H9 (cell line): ENCODE results near the gene MEMO1. TPM values are rescaled to one million over a fixed set of nuclear protein-coding genes. Genes with fewer than 3 reads are reported as not detected.
"Not testable (repeated sequence)": the region's sequence is repeated elsewhere in the genome, so short reads cannot be mapped to it uniquely, and the experiment has no call there.

Source experiments
- DNase-seq: peaks from one replicate; pipeline ENCODE4 v3.0.0-alpha.2; 2017
- H2AFZ ChIP-seq: one replicate; pipeline ENCODE4 v1.6.1; 2013; ENCODE audit warnings: mild to moderate bottlenecking, low read length, control low read depth, moderate library complexity
- H2AK5ac ChIP-seq: 2 replicates; pipeline ENCODE4 v1.6.1; 2013; ENCODE audit warnings: low read length, control low read depth, mixed read lengths; ENCODE audit not compliant: insufficient read length
- H2BK120ac ChIP-seq: one replicate; pipeline ENCODE4 v1.6.1; 2013; ENCODE audit warnings: low read depth, mild to moderate bottlenecking, low read length, control low read depth, inconsistent platforms; ENCODE audit not compliant: poor library complexity, severe bottlenecking
- H2BK12ac ChIP-seq: 2 replicates; pipeline ENCODE4 v1.6.1; 2013; ENCODE audit warnings: low read length, control low read depth, mixed read lengths, low read depth; ENCODE audit not compliant: insufficient read length
- H2BK15ac ChIP-seq: 2 replicates; pipeline ENCODE4 v1.6.1; 2013; ENCODE audit warnings: low read depth, low read length, control low read depth
- H2BK20ac ChIP-seq: one replicate; pipeline ENCODE4 v1.6.1; 2013; ENCODE audit warnings: low read depth, mild to moderate bottlenecking, low read length, control low read depth, inconsistent platforms; ENCODE audit not compliant: poor library complexity, severe bottlenecking
- H2BK5ac ChIP-seq: 2 replicates; pipeline ENCODE4 v1.6.1; 2013; ENCODE audit warnings: low read length, control low read depth, mixed read lengths; ENCODE audit not compliant: insufficient read length
- H3K14ac ChIP-seq: 2 replicates; pipeline ENCODE4 v1.6.1; 2013; ENCODE audit warnings: low read length, control low read depth; ENCODE audit not compliant: insufficient read depth
- H3K18ac ChIP-seq: 2 replicates; pipeline ENCODE4 v1.6.1; 2013; ENCODE audit warnings: low read depth, mild to moderate bottlenecking, mixed read lengths, low read length, control low read depth; ENCODE audit not compliant: insufficient read length
- H3K23ac ChIP-seq: 2 replicates; pipeline ENCODE4 v1.6.1; 2013; ENCODE audit warnings: low read length, control low read depth, mixed read lengths, low read depth; ENCODE audit not compliant: insufficient read length
- H3K23me2 ChIP-seq: 2 replicates; pipeline ENCODE4 v1.6.1; 2013; ENCODE audit warnings: low read depth, mild to moderate bottlenecking, mixed read lengths, low read length, control low read depth; ENCODE audit not compliant: insufficient read length, poor library complexity, severe bottlenecking
- H3K27ac ChIP-seq: 2 replicates; pipeline ENCODE4 v1.5.1; 2013; ENCODE audit warnings: low read length, control low read depth, mixed read lengths, low read depth; ENCODE audit not compliant: insufficient read length
- H3K27me3 ChIP-seq: 2 replicates; pipeline ENCODE4 v1.6.1; 2013; ENCODE audit warnings: low read length, control low read depth, inconsistent platforms; ENCODE audit not compliant: insufficient read depth
- H3K4ac ChIP-seq: 2 replicates; pipeline ENCODE4 v1.6.1; 2013; ENCODE audit warnings: low read depth, mild to moderate bottlenecking, control low read depth, inconsistent platforms, low read length, moderate library complexity
- H3K4me1 ChIP-seq: 2 replicates; pipeline ENCODE4 v1.6.1; 2013; ENCODE audit warnings: low read length, control low read depth, inconsistent platforms; ENCODE audit not compliant: insufficient read depth
- H3K4me2 ChIP-seq: 2 replicates; pipeline ENCODE4 v1.6.1; 2013; ENCODE audit warnings: low read length, control low read depth, mixed read lengths; ENCODE audit not compliant: insufficient read length, insufficient read depth
- H3K56ac ChIP-seq: 2 replicates; pipeline ENCODE4 v1.6.1; 2013; ENCODE audit warnings: low read depth, mild to moderate bottlenecking, mixed read lengths, low read length, control low read depth; ENCODE audit not compliant: insufficient read length
- H3K79me1 ChIP-seq: 2 replicates; pipeline ENCODE4 v1.6.1; 2013; ENCODE audit warnings: low read depth, mild to moderate bottlenecking, moderate library complexity, low read length, control low read depth, inconsistent platforms; ENCODE audit not compliant: insufficient read depth, poor library complexity, severe bottlenecking
- H3K79me2 ChIP-seq: 2 replicates; pipeline ENCODE4 v1.6.1; 2013; ENCODE audit warnings: low read length, control low read depth, inconsistent platforms; ENCODE audit not compliant: insufficient read depth
- H3K9ac ChIP-seq: 2 replicates; pipeline ENCODE4 v1.6.1; 2013; ENCODE audit warnings: low read length, control low read depth, mixed read lengths; ENCODE audit not compliant: insufficient read length; ENCODE audit errors: extremely low read depth
- H3K9me3 ChIP-seq: one replicate; pipeline ENCODE4 v1.6.1; 2013; ENCODE audit warnings: low read depth, low read length, inconsistent platforms; ENCODE audit not compliant: control insufficient read depth
- H3T11ph ChIP-seq: one replicate; pipeline ENCODE4 v1.6.1; 2013; ENCODE audit warnings: mild to moderate bottlenecking, low read length, control low read depth, inconsistent platforms
- H4K20me1 ChIP-seq: one replicate; pipeline ENCODE4 v1.6.1; 2013; ENCODE audit not compliant: control insufficient read depth, insufficient read length, insufficient read depth
- H4K5ac ChIP-seq: 2 replicates; pipeline ENCODE4 v1.6.1; 2013; ENCODE audit warnings: low read depth, mild to moderate bottlenecking, mixed read lengths, low read length, control low read depth; ENCODE audit not compliant: insufficient read length
- H4K8ac ChIP-seq: replicated peaks from 2 replicates; pipeline ENCODE4 v1.6.1; 2013; ENCODE audit warnings: low read length, control low read depth, mixed read lengths, low read depth; ENCODE audit not compliant: insufficient read length
- H4K91ac ChIP-seq: 2 replicates; pipeline ENCODE4 v1.6.1; 2013; ENCODE audit warnings: low read depth, mild to moderate bottlenecking, moderate library complexity, mixed read lengths, low read length, control low read depth; ENCODE audit not compliant: insufficient read length
- H3K27ac Mint-ChIP-seq, 3 experiments: 2 replicates in 2 of 3; 3 replicates in 1 of 3; pipeline ENCODE4 v1.8.0; 2020 to 2021; ENCODE audit warnings: mixed read lengths in 3 of 3, mild to moderate bottlenecking in 1 of 3, moderate library complexity in 1 of 3
- H3K27me3 Mint-ChIP-seq: 2 replicates; pipeline ENCODE4 v1.8.0; 2021; ENCODE audit warnings: low read depth, mild to moderate bottlenecking, moderate library complexity, mixed read lengths
- H3K36me3 Mint-ChIP-seq, 3 experiments: 2 replicates in 2 of 3; 3 replicates in 1 of 3; pipeline ENCODE4 v1.8.0; 2020 to 2021; ENCODE audit warnings: low read depth in 3 of 3, mixed read lengths in 3 of 3; ENCODE audit not compliant: insufficient read depth in 1 of 3
- H3K4me1 Mint-ChIP-seq, 2 experiments: 2 replicates each; pipeline ENCODE4 v1.8.0; 2020; ENCODE audit warnings: mixed read lengths in 2 of 2
- H3K4me3 Mint-ChIP-seq, 2 experiments: 2 replicates in 1 of 2; 3 replicates in 1 of 2; pipeline ENCODE4 v1.8.0; 2020 to 2021; ENCODE audit warnings: mild to moderate bottlenecking in 2 of 2, mixed read lengths in 2 of 2, moderate library complexity in 1 of 2
- H3K9me3 Mint-ChIP-seq, 2 experiments: 2 replicates in 1 of 2; 3 replicates in 1 of 2; pipeline ENCODE4 v1.8.0; 2020; ENCODE audit warnings: mild to moderate bottlenecking in 2 of 2, mixed read lengths in 2 of 2, moderate library complexity in 1 of 2
- WGBS: extraction: QIAGEN DNeasy Blood & Tissue Kit; methylation state at CpG from one replicate; pipeline ENCODE4 v1.1.7; 2013; ENCODE audit warnings: missing lambda C conversion rate, low lambda C conversion rate, mixed read lengths; ENCODE audit not compliant: insufficient read length; ENCODE audit errors: extremely low coverage; 5-methylcytosine and 5-hydroxymethylcytosine counted together
- total RNA-seq: library from RNA; stranded (reverse); gene quantifications from 2 replicates; pipeline ENCODE4 v1.2.1, GENCODE V29; 2021
- TF ChIP-seq, protein P1 (sequence below): fragments of 200-600 bp; sonication (generic); conservative IDR thresholded peaks from 3 replicates; pipeline ENCODE4 v1.8.0; 2021; ENCODE audit warnings: antibody characterized with exemption, mild to moderate bottlenecking

The MEMO1 gene
- total RNA-seq, 1 experiment from 2014 or later, result 49.4 TPM

DNA sequence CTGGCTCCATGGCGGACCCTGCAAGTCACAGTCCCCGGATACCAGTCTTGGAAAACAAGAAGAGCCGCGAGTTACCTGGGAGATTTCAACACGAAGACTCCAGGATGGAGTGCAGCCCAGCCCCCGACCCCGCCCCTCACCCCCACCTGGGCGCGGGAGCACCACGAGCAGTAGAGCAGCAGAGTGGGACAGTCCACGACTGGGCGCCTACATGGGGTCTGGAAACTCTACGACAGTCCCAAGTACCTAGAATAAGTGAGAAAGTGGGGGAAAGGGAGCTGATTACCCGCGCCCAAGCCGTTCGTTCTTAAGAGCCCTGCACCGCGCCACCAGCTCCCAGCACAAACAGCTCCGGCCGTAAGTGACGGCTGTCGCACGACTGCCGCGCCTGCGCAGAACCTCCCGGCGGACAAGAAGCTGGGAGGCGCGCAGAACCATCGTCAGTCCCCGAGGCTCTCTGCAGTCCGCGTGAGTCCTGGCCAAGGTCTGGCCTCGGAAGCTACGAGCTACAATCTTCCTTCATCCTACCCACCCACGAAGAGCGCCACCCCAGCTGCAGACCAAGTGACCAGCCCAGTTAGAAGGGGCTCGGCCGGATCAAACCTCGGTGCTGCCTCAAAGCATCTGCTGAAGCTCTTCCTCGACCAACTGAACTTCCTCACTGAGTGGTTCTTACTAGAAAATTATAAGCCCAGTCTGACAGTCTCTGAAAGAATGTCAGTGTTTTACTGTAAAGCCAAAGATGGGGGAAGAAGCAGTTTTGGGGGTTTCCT, 28.8 kb upstream of the MEMO1 start, which contains the start of gene DPY30:
Gene DPY30 (minus strand): TSS at position 359 of the 773 bp plus-strand sequence. CDS start 349 bp downstream, at position 10.
- Histone ChIP-seq H3K14ac (peak within 1 kb of the TSS; percentile 95), H2BK12ac (no peak within 1 kb of the TSS), H2BK15ac (no peak within 1 kb of the TSS), H3K23me2 (peaks cover 4% of the 10 kb centered on the region), H3K79me2 (peaks cover 5% of the 10 kb centered on the region; the same call in 1 of the 2 replicates), H3K18ac (peak within 1 kb of the TSS; percentile 94), H4K5ac (peak within 1 kb of the TSS; percentile 34), H3K4ac (no peak within 1 kb of the TSS; the same call in 1 of the 2 replicates), H3K27ac (peak within 1 kb of the TSS; percentile 72), H4K20me1 (no peaks in the 10 kb centered on the region), H4K8ac (peak within 1 kb of the TSS; percentile 41), H3K9ac (peak within 1 kb of the TSS; percentile 95), H3K9me3 (no peaks in the 10 kb centered on the region), H3K4me2 (peak within 1 kb of the TSS; percentile 98), H4K91ac (no peak within 1 kb of the TSS), H3K4me1 (no peaks in the 10 kb centered on the region), H2BK20ac (no peak within 1 kb of the TSS), H3T11ph (no peak within 1 kb of the TSS), H3K56ac (no peak within 1 kb of the TSS), H2AK5ac (no peak within 1 kb of the TSS), H2AFZ (peak within 1 kb of the TSS; percentile 70), H2BK120ac (no peak within 1 kb of the TSS), H3K27me3 (no peaks in the 10 kb centered on the region), H3K23ac (peak within 1 kb of the TSS; percentile 18), H2BK5ac (peak within 1 kb of the TSS; percentile 34), H3K79me1 (peaks cover 3% of the 10 kb centered on the region)
- H3K9me3 Mint-ChIP-seq, result no peaks in the 10 kb centered on the region
- H3K4me1 Mint-ChIP-seq, result peaks cover 4 to 11% of the 10 kb centered on the region in 2 experiments
- H3K27me3 Mint-ChIP-seq, result no peaks in the 10 kb centered on the region
- peak; percentile 96 for DNase-seq
- no CpG with 5 or more reads among the region's 43 CpGs for WGBS
- peak within 1 kb of the TSS; percentile 98 to 99 (median 99) for H3K27ac Mint-ChIP-seq
- TF ChIP-seq, protein P1, sequence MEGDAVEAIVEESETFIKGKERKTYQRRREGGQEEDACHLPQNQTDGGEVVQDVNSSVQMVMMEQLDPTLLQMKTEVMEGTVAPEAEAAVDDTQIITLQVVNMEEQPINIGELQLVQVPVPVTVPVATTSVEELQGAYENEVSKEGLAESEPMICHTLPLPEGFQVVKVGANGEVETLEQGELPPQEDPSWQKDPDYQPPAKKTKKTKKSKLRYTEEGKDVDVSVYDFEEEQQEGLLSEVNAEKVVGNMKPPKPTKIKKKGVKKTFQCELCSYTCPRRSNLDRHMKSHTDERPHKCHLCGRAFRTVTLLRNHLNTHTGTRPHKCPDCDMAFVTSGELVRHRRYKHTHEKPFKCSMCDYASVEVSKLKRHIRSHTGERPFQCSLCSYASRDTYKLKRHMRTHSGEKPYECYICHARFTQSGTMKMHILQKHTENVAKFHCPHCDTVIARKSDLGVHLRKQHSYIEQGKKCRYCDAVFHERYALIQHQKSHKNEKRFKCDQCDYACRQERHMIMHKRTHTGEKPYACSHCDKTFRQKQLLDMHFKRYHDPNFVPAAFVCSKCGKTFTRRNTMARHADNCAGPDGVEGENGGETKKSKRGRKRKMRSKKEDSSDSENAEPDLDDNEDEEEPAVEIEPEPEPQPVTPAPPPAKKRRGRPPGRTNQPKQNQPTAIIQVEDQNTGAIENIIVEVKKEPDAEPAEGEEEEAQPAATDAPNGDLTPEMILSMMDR, result no peak
- H3K4me3 Mint-ChIP-seq, result peak within 1 kb of the TSS; percentile 92 to 99
- peaks cover 0 to 19% (median 18%) of the 10 kb centered on the region in 3 experiments; a peak in 5 of 7 replicates for H3K36me3 Mint-ChIP-seq

DNA sequence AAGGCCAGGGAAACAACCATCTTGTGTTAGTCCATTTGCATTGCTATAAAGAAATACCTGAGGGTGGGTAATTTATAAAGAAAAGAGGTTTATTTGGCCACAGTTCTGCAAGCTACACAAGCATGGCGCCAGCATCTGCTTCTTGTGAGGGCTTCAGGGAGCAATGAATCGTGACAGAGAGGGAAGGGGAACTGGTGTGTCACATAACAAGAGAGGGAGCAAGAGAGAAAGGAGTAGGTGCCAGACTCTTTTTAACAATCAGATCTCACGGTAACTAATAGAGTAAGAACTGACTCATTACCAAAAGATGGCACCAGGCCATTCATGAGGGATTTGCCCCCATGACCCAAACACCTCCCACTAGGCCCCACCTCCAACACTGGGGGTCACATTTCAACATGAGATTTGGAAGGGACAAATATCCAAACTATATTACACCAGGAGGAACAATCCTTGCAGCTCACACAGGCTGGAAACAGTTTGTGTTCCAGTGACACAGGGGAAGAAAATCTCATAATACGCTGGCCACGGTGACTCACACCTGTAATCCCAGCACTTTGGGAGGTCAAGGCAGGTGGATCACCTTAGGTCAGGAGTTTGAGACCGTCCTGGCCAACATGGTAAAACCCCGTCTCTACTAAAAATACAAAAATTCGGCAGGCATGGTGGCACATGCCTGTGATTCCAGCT, 23.5 kb upstream of the MEMO1 start:
- H3K27me3 ChIP-seq, H4K91ac ChIP-seq, H2BK15ac ChIP-seq, H3K9ac ChIP-seq, H2BK120ac ChIP-seq, H3K4ac ChIP-seq, H4K20me1 ChIP-seq, H3K23ac ChIP-seq, H2AK5ac ChIP-seq, H3K18ac ChIP-seq, H3K4me1 ChIP-seq, H3K79me2 ChIP-seq, H3K9me3 Mint-ChIP-seq, DNase-seq, H3K23me2 ChIP-seq, H2AFZ ChIP-seq, H3K79me1 ChIP-seq, H3K4me2 ChIP-seq, H3T11ph ChIP-seq, H2BK20ac ChIP-seq, H3K4me1 Mint-ChIP-seq, H2BK12ac ChIP-seq, H4K8ac ChIP-seq, H3K27me3 Mint-ChIP-seq, H3K14ac ChIP-seq, H3K56ac ChIP-seq, H3K9me3 ChIP-seq, H3K27ac ChIP-seq, H2BK5ac ChIP-seq, H3K4me3 Mint-ChIP-seq, H4K5ac ChIP-seq: not testable (repeated sequence)
- Mint-ChIP-seq H3K36me3 (peaks cover 13 to 47% (median 41%) of the 10 kb centered on the region in 3 experiments; a peak in 6 of 7 replicates), H3K27ac (peak overlapping the region in 2 of 3 experiments; percentile 22 to 86; a peak in 1 of 7 replicates)
- no CpG with 5 or more reads among the region's 8 CpGs for WGBS
